Middle frontal gyrus (tissue), 1 donor: ENCODE measurements around the gene CUL5.
"Not testable (repeated sequence)": the region's sequence is repeated elsewhere in the genome, so short reads cannot be mapped to it uniquely, and the experiment has no call there.

Source experiments
- DNase-seq: peaks from one replicate; pipeline ENCODE4 v3.0.0-alpha.2; 2015; ENCODE audit warnings: low spot score; ENCODE audit errors: extremely low spot score

CUL5 gene

GRCh38 chr11:108019870-108020540 is 11.3 kb downstream of the CUL5 start:
- no peak for DNase-seq

- DNase-seq: no peak
Observed at GRCh38 chr11:108025387-108026080, 16.8 kb downstream of the CUL5 start.

- DNase-seq: no peak
Observed at GRCh38 chr11:108027057-108027456, 18.4 kb downstream of the CUL5 start.

GRCh38 chr11:108028822-108029441 is 20.2 kb downstream of the CUL5 start:
- not testable (repeated sequence) for DNase-seq

- DNase-seq: not testable (repeated sequence)
Observed at GRCh38 chr11:108031604-108032003, 22.9 kb downstream of the CUL5 start.

- DNase-seq: no peak
Observed at GRCh38 chr11:108032800-108033199, 24.1 kb downstream of the CUL5 start.

- DNase-seq: no peak
Observed at GRCh38 chr11:108034034-108034433, 25.3 kb downstream of the CUL5 start.

- no peak for DNase-seq
Observed at GRCh38 chr11:108034952-108035351, 26.3 kb downstream of the CUL5 start.

- no peak for DNase-seq
Observed at GRCh38 chr11:108035690-108036089, 27.0 kb downstream of the CUL5 start.

- no peak for DNase-seq
Observed at GRCh38 chr11:108037211-108037610, 28.5 kb downstream of the CUL5 start.

- DNase-seq: no peak
Observed at GRCh38 chr11:108037636-108038035, 28.9 kb downstream of the CUL5 start.

GRCh38 chr11:108048269-108048668 is 39.6 kb downstream of the CUL5 start:
- no peak for DNase-seq

GRCh38 chr11:108062336-108062735 is 53.6 kb downstream of the CUL5 start:
- DNase-seq: no peak

GRCh38 chr11:108063410-108063809 is 54.7 kb downstream of the CUL5 start:
- no peak for DNase-seq

GRCh38 chr11:108069947-108070346 is 61.2 kb downstream of the CUL5 start:
- DNase-seq: no peak

- no peak for DNase-seq
Observed at GRCh38 chr11:108084811-108085210, 76.1 kb downstream of the CUL5 start.

- DNase-seq: no peak
Observed at GRCh38 chr11:108085672-108086071, 77.0 kb downstream of the CUL5 start.

- DNase-seq: no peak
Observed at GRCh38 chr11:108092134-108092533, 83.4 kb downstream of the CUL5 start.

- DNase-seq: no peak
Observed at GRCh38 chr11:108093128-108093904, 84.6 kb downstream of the CUL5 start.

GRCh38 chr11:108097179-108097578 is 88.5 kb downstream of the CUL5 start:
- DNase-seq: no peak

- no peak for DNase-seq
Observed at GRCh38 chr11:108101090-108101775, 92.5 kb downstream of the CUL5 start.
